SW480 (cell line): ENCODE data around the gene PRKACA.
"Not testable (repeated sequence)": the region's sequence is repeated elsewhere in the genome, so short reads cannot be mapped to it uniquely, and the experiment has no call there.

Experiments used
- DNase-seq: peaks from one replicate; pipeline ENCODE4 v3.0.0-alpha.2; 2016; ENCODE audit warnings: low spot score

The PRKACA gene

GRCh38 chr19:14147797-14148605, 30.4 kb upstream of the PRKACA start:
- DNase-seq: peak; percentile 56

GRCh38 chr19:14146789-14147216, 29.2 kb upstream of the PRKACA start:
- DNase-seq: peak; percentile 51

GRCh38 chr19:14146169-14146568, 28.6 kb upstream of the PRKACA start:
- DNase-seq: not testable (repeated sequence)

- no peak for DNase-seq
These were observed 27.8 kb upstream of the PRKACA start for GRCh38 chr19:14145381-14145780.

- DNase-seq: no peak
These were observed 25.0 kb upstream of the PRKACA start for GRCh38 chr19:14142262-14143190.

- DNase-seq: no peak
These were observed 23.5 kb upstream of the PRKACA start for GRCh38 chr19:14141041-14141440.

- no peak for DNase-seq
These were observed 22.4 kb upstream of the PRKACA start for GRCh38 chr19:14139944-14140343.

GRCh38 chr19:14138576-14139265, 21.2 kb upstream of the PRKACA start:
- DNase-seq: no peak

GRCh38 chr19:14136509-14137281, 19.1 kb upstream of the PRKACA start, which contains the start of gene ASF1B:
ASF1B (minus strand) TSS chr19:14136589; CDS start chr19:14136456, 133 bp downstream.
- peak; percentile 100 for DNase-seq

GRCh38 chr19:14135985-14136508, 18.5 kb upstream of the PRKACA start:
- DNase-seq: no peak

GRCh38 chr19:14135355-14135754, 17.8 kb upstream of the PRKACA start:
- DNase-seq: no peak

GRCh38 chr19:14127929-14128509, 10.5 kb upstream of the PRKACA start:
- no peak for DNase-seq

GRCh38 chr19:14127176-14127575, 9.6 kb upstream of the PRKACA start:
- no peak for DNase-seq

GRCh38 chr19:14122924-14123323, 5.4 kb upstream of the PRKACA start:
- no peak for DNase-seq

- no peak for DNase-seq
These were observed 2.9 kb upstream of the PRKACA start for GRCh38 chr19:14120497-14120780.

- DNase-seq: no peak
These were observed 2.3 kb upstream of the PRKACA start for GRCh38 chr19:14119644-14120496.

GRCh38 chr19:14119146-14119545, 1.6 kb upstream of the PRKACA start:
- DNase-seq: no peak

- peak; percentile 43 for DNase-seq
These were observed 846 bp upstream of the PRKACA start for GRCh38 chr19:14118165-14119051.
